IPS-18a (cell line): ENCODE results near the gene FARP2.

Experiments used
- H3K27ac ChIP-seq: one replicate; pipeline ENCODE4 v1.5.1; 2013; ENCODE audit warnings: low read length
- H3K27me3 ChIP-seq: one replicate; pipeline ENCODE4 v1.6.1; 2013; ENCODE audit warnings: mild to moderate bottlenecking, low read length; ENCODE audit not compliant: control insufficient read depth, insufficient read depth
- H3K36me3 ChIP-seq: one replicate; pipeline ENCODE4 v1.6.1; 2013; ENCODE audit warnings: low read depth, low read length; ENCODE audit not compliant: control insufficient read depth
- H3K4me1 ChIP-seq: one replicate; pipeline ENCODE4 v1.6.1; 2013; ENCODE audit warnings: low read depth, low read length; ENCODE audit not compliant: control insufficient read depth
- H3K4me3 ChIP-seq: one replicate; pipeline ENCODE4 v1.5.1; 2013; ENCODE audit warnings: low read length
- H3K9ac ChIP-seq: one replicate; pipeline ENCODE4 v1.6.1; 2013; ENCODE audit warnings: mild to moderate bottlenecking, low read length, moderate library complexity
- H3K9me3 ChIP-seq: one replicate; pipeline ENCODE4 v1.6.1; 2013; ENCODE audit warnings: low read depth, low read length; ENCODE audit not compliant: control insufficient read depth

FARP2 gene

DNA sequence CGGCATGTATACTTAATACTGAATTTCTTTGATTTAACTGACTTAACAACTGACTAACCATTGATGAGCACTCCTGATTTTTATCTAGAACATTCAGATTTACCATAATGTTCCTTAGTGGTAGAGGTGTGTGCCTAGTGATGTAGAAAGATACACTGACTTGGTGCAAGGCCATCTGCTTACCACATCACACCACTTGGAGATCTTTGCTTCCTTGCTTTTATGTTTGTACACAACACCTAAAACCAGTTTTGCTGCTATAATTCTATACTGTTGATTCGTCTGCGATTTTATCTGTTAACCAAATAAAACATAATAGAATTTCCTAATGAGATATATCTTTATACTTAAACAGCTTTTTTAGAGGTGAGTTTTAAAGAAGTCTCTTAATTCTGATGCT, 3.9 kb upstream of the FARP2 start:
- H3K4me1 ChIP-seq, result peaks cover 15% of the 10 kb centered on the region
- no peaks in the 10 kb centered on the region for H3K9me3 ChIP-seq
- H3K36me3 ChIP-seq, result peaks cover 70% of the 10 kb centered on the region
- no peak overlapping the region for H3K9ac ChIP-seq
- H3K4me3 ChIP-seq, result no peak overlapping the region
- H3K27me3 ChIP-seq, result no peaks in the 10 kb centered on the region
- no peak overlapping the region for H3K27ac ChIP-seq

DNA sequence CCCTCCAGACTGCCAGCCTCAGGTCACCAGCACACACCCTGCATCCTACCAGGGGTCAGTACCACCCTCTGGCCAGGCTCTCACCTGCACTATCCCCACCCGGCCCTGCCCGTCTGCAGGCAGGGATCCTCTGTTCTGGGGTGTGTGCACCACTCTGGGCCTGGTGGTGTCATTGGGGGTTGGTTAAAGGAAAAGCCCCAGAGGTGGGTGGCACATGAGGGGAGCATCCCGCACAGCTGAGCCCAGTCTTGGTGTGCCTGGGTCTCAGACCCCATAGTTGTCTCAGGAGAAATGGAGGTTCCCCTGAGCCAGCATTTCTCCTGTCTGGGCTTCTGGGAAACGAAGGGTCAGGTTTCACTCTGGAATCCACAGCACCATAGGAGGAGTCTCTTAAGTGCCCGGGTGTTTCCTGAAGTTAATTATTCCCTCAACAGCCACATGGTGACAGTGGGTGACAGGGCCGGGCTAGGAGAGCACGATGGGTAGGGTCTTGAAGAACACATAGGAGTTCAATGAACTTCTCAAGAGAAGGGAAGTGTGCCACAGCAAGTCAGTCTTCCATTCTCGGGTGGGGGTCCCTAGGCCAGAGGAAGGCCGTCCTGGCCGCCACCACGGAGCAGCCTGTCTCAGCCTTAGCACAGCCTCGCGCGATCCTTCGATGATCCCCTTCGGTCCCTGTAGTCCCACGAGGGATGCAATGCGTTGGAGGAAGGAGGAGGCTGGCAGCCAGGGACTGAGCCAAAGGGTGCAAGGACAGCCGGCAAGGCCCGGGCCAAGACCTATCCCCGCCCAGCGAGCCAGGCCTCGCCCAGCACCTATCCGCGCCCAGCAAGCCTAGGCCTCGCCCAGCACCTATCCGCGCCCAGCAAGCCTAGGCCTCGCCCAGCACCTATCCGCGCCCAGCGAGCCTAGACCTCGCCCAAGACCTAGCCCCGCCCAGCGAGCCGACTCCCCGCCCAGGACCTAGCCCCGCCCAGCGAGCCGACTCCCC, 1.1 kb upstream of the FARP2 start:
- Histone ChIP-seq H3K36me3 (peaks cover 46% of the 10 kb centered on the region), H3K27me3 (no peaks in the 10 kb centered on the region), H3K9ac (peak overlapping the region; percentile 37), H3K4me3 (peak overlapping the region; percentile 59), H3K9me3 (no peaks in the 10 kb centered on the region), H3K4me1 (peaks cover 15% of the 10 kb centered on the region), H3K27ac (peak overlapping the region; percentile 46)

GRCh38 chr2:241356871-241357260, 781 bp downstream of the FARP2 start:
- H3K9ac ChIP-seq, result peak overlapping the region; percentile 68
- no peaks in the 10 kb centered on the region for H3K9me3 ChIP-seq
- H3K4me3 ChIP-seq, result peak overlapping the region; percentile 83
- H3K36me3 ChIP-seq, result peaks cover 26% of the 10 kb centered on the region
- no peaks in the 10 kb centered on the region for H3K27me3 ChIP-seq
- H3K4me1 ChIP-seq, result peaks cover 19% of the 10 kb centered on the region
- H3K27ac ChIP-seq, result no peak overlapping the region

DNA sequence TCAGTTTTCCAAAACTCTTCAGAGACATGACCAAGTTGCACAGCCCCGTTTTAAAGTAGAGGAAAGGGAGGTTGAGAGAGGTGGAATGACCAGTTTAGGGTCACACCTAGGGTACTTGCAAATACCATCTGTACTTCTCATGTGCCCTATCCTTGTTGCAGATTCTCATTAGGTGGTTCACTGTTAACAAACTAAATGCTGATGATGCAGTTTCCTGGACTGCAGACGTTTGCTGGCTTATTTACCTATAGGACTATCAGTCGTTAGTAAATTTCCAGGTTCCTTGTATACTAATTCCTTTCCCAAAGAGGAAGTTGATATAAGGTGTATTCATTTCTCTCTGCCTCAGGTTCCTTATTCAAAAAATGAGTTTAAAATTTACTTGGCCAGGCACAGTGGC, 1.4 kb downstream of the FARP2 start:
- Histone ChIP-seq H3K9me3 (no peaks in the 10 kb centered on the region), H3K27me3 (no peaks in the 10 kb centered on the region), H3K9ac (no peak overlapping the region), H3K36me3 (peaks cover 20% of the 10 kb centered on the region), H3K27ac (no peak overlapping the region), H3K4me3 (peak overlapping the region; percentile 83), H3K4me1 (peaks cover 19% of the 10 kb centered on the region)

- Histone ChIP-seq H3K4me1 (peaks cover 27% of the 10 kb centered on the region), H3K36me3 (peaks cover 10% of the 10 kb centered on the region), H3K4me3 (no peak overlapping the region), H3K9me3 (no peaks in the 10 kb centered on the region), H3K9ac (no peak overlapping the region), H3K27me3 (no peaks in the 10 kb centered on the region), H3K27ac (no peak overlapping the region)
Measured at GRCh38 chr2:241358470-241358869, 2.4 kb downstream of the FARP2 start.

DNA sequence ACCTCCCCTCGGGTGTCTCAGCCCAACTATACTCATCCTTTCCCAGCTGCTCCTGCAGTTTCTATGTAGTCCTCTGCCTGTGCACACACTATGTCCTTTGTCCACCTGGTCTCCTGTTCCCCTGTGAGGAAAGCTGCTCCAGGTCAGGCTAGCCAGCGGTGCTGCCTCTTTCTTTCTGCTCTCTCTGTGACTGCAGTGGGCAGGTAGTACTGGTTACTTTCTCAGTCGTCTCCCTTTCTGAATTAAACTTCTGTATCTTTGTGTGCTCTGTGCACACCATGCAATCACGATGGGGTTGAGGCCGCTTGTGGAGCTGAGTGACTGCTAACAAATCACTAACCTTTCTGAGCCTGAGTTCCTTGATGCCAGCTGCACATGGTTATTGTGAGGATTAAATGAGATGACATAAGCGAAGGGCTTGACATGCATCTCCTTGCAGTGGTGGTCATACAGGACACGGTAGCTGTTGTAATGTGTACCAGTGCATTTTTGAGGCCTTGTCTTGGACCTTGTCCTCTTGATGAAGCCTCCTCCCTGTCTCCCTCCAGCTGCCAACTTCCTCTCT, 3.5 kb downstream of the FARP2 start:
- Histone ChIP-seq H3K27ac (no peak overlapping the region), H3K27me3 (no peaks in the 10 kb centered on the region), H3K4me1 (peaks cover 25% of the 10 kb centered on the region), H3K36me3 (no peaks in the 10 kb centered on the region), H3K9me3 (no peaks in the 10 kb centered on the region), H3K4me3 (no peak overlapping the region), H3K9ac (no peak overlapping the region)

- H3K4me1 ChIP-seq, result peaks cover 33% of the 10 kb centered on the region
- no peak overlapping the region for H3K27ac ChIP-seq
- no peaks in the 10 kb centered on the region for H3K9me3 ChIP-seq
- H3K36me3 ChIP-seq, result no peaks in the 10 kb centered on the region
- H3K27me3 ChIP-seq, result no peaks in the 10 kb centered on the region
- H3K9ac ChIP-seq, result no peak overlapping the region
- peak overlapping the region; percentile 12 for H3K4me3 ChIP-seq
Measured at GRCh38 chr2:241363426-241363825, 7.3 kb downstream of the FARP2 start.

GRCh38 chr2:241364781-241365180, 8.7 kb downstream of the FARP2 start:
- no peak overlapping the region for H3K4me3 ChIP-seq
- no peak overlapping the region for H3K27ac ChIP-seq
- H3K36me3 ChIP-seq, result no peaks in the 10 kb centered on the region
- H3K27me3 ChIP-seq, result no peaks in the 10 kb centered on the region
- no peaks in the 10 kb centered on the region for H3K9me3 ChIP-seq
- no peak overlapping the region for H3K9ac ChIP-seq
- peaks cover 33% of the 10 kb centered on the region for H3K4me1 ChIP-seq

DNA sequence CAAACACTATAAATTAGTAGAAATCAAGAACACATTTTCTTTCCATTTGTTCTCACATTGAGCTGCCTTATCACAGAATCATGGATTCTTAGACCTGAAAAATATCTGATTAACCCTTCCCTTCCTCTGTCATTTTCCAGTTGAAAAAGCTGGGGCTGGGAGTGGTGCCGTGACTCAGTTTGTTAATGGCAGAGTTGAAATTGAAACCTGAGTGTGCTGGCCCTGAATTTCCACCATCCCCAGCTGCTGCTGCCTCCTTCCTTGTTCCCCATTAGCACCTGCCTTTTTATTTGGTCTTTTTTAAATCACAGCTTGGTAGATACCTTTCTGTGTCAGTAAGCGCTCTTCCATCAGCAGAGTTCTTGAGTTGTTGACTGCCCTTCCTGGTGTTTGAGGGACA, 10.6 kb downstream of the FARP2 start:
- Histone ChIP-seq H3K36me3 (no peaks in the 10 kb centered on the region), H3K4me3 (no peak overlapping the region), H3K4me1 (peaks cover 29% of the 10 kb centered on the region), H3K9me3 (no peaks in the 10 kb centered on the region), H3K9ac (no peak overlapping the region), H3K27ac (no peak overlapping the region), H3K27me3 (no peaks in the 10 kb centered on the region)

GRCh38 chr2:241368643-241369042, 12.6 kb downstream of the FARP2 start:
- Histone ChIP-seq H3K4me3 (no peak overlapping the region), H3K4me1 (peaks cover 19% of the 10 kb centered on the region), H3K9me3 (no peaks in the 10 kb centered on the region), H3K27ac (no peak overlapping the region), H3K9ac (no peak overlapping the region), H3K36me3 (no peaks in the 10 kb centered on the region), H3K27me3 (no peaks in the 10 kb centered on the region)

- no peak overlapping the region for H3K4me3 ChIP-seq
- H3K4me1 ChIP-seq, result peaks cover 8% of the 10 kb centered on the region
- no peaks in the 10 kb centered on the region for H3K27me3 ChIP-seq
- H3K36me3 ChIP-seq, result no peaks in the 10 kb centered on the region
- no peaks in the 10 kb centered on the region for H3K9me3 ChIP-seq
- H3K27ac ChIP-seq, result no peak overlapping the region
- H3K9ac ChIP-seq, result no peak overlapping the region
Measured at GRCh38 chr2:241372361-241372992, 16.4 kb downstream of the FARP2 start.
